Measurements from ENCODE around the gene CACNG3.

DNA sequence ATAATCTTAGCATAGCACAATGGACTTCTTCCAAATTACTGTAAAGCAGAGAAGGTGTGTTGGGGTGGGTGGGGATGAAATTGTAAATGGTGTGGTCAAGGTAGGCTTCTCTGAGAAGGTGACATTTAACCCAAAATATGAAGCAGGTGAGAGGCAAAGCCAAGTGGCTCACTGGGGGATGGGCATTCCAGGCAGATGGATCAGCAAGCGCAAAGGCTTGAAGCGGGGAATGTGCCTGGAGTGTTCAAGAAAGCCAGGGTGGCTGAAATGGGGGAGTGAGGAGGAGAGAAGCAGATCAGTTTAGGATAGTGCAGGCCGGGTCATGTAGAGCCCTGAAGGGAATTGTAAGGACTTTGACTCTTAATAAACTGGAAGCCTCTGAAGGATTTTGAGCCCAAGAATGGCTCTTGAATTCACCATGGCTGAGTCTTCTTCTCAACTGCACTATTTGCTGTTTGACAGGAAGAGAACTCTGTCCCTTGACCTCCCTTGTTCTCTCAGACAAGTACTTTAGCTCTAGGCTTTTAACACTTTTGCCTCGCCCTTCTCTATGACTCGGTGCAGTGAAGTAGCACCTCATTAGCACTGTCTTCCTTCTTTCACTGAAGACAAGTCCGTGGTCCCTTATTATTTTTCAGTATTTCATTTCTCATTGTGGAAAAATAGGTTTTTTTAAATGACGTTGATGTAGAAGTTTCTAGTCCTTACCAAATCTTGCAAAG lies 14.7 kb downstream of the CACNG3 start:
- TF ChIP-seq, protein P1, sequence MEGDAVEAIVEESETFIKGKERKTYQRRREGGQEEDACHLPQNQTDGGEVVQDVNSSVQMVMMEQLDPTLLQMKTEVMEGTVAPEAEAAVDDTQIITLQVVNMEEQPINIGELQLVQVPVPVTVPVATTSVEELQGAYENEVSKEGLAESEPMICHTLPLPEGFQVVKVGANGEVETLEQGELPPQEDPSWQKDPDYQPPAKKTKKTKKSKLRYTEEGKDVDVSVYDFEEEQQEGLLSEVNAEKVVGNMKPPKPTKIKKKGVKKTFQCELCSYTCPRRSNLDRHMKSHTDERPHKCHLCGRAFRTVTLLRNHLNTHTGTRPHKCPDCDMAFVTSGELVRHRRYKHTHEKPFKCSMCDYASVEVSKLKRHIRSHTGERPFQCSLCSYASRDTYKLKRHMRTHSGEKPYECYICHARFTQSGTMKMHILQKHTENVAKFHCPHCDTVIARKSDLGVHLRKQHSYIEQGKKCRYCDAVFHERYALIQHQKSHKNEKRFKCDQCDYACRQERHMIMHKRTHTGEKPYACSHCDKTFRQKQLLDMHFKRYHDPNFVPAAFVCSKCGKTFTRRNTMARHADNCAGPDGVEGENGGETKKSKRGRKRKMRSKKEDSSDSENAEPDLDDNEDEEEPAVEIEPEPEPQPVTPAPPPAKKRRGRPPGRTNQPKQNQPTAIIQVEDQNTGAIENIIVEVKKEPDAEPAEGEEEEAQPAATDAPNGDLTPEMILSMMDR (IDR thresholded peaks at IDR 0.05), result no peak
- no peak for TF ChIP-seq POLR2A (IDR thresholded peaks at IDR 0.05)
- no peak for TF ChIP-seq EP300 (IDR thresholded peaks at IDR 0.05)
